GM18499 (cell line): ENCODE results near the gene MFF.

Source experiments
- ATAC-seq: cut with Tn5 transposase; IDR thresholded peaks from one replicate; pipeline ENCODE4 v1.9.1; 2021; ENCODE audit warnings: moderate number of reproducible peaks; ENCODE audit not compliant: insufficient read depth, unreplicated experiment

Gene MFF, protein sequence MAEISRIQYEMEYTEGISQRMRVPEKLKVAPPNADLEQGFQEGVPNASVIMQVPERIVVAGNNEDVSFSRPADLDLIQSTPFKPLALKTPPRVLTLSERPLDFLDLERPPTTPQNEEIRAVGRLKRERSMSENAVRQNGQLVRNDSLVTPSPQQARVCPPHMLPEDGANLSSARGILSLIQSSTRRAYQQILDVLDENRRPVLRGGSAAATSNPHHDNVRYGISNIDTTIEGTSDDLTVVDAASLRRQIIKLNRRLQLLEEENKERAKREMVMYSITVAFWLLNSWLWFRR

DNA sequence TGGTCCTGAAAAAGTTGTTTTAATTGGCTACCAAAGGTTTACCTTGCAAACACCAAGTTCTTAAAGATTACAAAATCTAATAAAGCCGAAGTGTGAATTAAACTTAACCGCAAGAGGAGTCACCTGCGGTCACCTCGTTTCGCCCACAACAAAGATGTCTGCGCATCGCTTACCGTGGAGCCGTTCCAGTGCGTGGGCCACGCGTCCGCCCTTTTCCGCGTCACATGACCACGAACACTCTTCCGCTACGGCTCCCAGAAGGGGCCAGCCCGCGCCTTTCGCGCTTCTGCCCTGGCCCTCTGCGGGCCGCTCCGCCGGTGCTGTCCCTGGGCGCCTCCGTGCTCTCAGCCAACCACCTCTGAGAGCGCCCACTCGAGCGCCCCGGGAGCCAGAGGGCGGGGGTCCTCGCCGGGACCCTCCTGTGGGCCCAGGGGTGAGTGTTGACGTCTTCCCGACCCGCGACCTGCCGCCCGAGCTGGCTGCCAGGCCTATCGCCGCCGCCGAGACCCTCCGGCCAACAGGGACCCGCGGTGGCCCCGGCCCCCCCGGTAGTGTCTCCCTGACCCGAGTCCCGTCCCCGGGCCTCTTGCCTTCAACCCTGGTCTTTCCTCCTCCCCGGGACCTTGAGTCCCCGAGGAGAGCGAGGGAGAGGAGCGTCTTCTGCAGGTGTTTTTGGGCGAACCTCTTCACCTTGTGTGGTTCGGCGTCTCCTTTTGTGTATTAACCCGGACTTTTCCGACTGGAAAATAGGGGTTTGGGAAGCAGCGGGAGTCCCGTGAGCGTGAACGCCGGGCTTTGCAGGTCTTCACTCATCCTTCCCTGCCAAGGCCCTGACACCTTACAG, at the start of gene MFF:
Gene MFF, plus strand, starts transcription at position 257 of the 844 bp plus-strand sequence. CDS start 5,415 bp downstream, outside the sequence.
- peak; percentile 93 for ATAC-seq

DNA sequence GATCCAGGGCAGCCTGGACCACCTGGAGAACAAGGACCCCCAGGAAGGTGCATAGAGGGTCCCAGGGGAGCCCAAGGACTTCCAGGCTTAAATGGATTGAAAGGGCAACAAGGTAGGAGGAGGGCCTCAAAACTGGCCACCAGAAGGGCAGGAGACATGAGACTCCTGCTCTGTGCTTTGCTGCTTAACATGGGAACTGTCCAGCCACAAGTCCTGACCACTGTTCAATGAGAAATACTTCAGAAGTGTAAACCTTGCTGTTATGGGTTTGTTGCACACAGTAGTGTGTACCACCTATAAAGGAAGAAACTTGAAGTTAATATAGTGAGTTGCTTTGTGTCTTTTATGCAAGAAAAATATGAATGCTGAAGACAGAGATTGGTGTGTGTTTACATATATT, 44.2 kb upstream of the MFF start:
- ATAC-seq, result no peak

DNA sequence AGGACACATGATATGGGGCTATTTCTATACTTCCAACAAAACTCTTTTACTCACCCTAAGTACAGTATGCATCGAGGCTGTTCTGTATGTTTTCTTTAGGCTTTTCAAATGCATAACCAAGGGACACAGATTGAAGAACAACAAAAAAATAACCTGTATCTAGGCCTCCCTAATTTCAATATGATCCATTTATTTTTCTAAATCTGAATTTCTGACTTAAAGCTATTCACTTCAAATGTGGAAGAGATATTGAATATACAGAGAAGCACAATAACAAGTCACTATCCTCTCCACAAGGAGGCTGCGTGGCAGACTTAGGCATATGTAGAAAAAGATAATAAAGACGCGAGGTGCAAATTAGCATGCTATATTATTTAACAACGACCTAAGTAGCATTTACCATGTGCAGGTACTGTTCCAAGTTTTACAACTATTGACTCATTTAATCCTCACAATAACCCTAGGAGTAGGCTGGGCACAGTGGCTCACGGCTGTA, 39.3 kb upstream of the MFF start:
- no peak for ATAC-seq

DNA sequence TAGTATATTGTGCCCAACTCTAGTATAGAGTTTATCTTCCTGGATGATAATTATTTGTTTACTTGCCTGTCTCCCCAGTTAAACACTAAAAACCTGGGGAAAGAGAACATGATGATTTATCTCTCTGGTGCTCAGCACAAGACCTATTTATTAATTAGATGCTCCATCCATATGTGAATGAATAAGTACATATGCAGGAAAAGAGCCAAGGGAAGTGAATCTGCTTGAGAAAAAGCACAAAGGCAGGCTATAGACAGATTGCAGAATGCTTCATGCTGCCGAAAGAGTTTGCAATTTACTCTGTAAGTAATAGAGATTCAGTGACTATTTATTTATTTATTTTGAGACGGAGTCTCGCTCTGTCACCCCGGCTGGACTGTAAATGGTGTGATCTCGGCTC, 37.3 kb upstream of the MFF start:
- no peak for ATAC-seq

DNA sequence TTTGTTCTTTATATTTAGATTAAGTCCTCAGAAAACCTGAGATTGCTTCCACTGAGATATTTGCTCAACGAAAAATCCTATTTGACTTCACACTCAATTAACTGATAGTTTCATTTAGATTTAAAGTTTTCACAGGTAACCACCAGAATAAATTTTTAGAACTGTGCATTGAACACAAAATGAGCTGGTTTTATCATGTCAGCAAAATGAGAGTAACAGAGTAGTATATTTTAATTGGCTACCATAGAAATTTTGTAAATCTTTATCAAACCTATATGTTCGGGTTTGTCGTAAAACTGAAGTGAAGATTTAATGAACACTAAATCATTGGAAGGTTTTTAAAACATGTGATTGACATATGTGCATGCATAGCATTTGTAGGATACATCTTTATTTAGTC, 32.7 kb upstream of the MFF start:
- ATAC-seq, result no peak

DNA sequence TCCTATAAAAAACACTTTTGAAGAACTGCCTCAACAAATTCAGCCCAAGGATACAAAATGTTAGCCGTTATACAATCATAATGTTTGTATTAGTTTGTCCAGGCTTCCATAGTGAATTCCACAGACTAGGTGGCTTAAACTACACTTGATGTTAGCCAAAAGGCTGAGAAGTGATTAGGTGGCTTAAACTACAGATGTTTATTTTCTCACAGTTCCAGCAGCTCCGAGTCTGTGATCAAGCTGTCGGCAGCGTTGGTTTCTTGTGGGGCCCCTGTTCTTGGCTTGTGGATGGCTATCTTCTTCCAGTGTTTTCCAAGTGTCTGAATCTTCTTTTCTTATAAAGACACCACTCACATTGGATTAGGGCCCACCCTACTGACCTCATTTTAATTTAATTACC, 31.5 kb upstream of the MFF start:
- no peak for ATAC-seq

DNA sequence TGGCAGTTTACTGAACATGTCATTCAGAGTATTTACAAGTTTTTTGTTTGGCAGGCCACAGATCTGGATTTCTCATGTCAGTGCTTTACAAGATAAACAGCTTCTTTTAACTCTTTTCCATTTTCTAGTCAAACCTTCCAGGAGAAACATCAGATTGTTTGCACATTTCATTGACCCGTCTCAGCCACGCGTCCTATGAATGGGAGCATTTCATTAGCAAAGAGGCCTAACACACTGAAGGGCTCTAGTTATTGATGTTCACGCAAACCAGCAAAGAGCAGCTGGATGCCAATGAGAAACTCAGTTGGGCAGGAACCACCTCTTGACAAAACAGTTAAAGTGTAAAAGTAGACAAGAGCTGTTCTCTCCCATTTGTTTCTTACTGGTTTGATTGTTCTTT, 29.2 kb upstream of the MFF start:
- ATAC-seq, result no peak

DNA sequence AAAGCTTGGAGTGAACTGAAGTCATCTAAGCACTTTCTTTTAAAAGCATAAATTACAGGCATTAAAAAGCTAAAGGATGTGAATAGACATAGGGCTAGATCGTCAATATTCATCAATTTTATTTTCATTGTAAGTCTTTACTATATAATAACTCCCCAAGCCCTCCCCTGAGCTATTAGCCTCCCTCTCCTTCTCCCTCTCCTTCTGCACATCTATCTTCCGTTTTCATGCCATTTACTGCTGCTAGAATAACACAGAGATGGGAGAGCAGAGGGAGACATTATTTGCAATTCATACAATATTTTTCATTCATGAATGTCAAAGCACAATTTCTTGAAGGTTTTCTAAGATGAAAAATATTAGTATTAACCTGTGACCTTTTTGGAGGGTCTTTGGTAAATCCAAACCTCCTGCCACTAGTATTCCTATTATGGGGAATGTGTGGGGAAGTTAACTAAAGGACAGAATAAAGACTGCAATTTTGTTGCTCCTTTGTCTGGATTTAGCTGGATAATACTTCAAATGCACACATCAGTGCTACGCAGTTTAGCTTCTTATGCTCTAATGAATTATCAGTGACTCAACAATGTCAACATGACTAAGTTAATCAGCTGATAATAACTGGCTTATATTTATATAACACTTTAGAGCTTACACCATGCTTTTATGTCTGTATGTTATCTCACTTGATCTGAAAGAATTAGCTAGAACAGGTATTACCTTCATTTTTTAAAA, 28.2 kb upstream of the MFF start:
- no peak for ATAC-seq

DNA sequence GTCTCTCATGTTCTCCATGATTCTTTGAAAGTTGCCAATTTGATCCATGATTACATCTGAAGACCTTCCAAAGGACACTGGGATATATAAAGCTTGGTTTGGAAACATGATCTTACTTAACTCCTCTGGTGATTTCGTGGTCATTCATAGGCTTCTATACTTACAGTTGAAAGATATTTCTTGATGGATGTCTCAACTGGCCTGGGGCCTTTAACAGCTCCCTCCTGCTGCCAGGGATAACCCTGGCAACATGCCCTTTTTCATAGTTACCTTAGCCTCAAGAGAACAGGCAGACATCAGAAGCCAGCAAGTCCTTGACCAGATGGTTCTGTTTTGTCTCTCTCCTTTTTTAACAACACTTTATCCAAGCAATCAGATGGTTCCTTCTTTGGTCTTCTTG, 23.5 kb upstream of the MFF start:
- ATAC-seq, result no peak

DNA sequence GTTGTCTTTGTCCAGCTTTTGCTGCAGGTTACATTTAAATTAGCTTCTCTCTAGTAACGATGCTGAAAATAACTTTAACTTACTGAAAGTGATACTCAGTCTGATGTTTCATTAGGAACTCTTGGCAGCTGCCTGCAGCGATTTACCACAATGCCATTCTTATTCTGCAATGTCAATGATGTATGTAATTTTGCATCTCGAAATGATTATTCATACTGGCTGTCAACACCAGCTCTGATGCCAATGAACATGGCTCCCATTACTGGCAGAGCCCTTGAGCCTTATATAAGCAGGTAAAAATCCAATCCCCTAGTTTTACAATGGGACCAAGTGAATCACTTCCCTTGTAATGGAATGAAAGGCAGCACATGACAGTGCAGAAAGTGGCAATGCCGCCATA, 16.3 kb upstream of the MFF start:
- ATAC-seq, result peak; percentile 86

DNA sequence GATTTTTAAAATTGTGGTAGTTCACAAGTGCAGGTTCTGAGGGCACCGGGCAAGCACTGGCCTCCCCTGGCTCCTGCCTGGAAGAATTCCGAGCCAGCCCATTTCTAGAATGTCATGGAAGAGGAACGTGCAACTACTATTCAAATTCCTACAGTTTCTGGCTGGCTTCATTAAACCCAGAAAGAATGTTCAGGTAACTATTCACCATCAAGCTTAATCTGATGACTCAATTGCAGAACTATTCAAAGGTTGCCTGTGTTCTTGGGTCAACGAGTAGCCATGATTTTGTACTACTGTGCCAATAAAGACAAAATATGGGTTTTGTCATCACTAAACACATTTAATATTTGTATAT, 14.3 kb upstream of the MFF start:
- ATAC-seq, result no peak

DNA sequence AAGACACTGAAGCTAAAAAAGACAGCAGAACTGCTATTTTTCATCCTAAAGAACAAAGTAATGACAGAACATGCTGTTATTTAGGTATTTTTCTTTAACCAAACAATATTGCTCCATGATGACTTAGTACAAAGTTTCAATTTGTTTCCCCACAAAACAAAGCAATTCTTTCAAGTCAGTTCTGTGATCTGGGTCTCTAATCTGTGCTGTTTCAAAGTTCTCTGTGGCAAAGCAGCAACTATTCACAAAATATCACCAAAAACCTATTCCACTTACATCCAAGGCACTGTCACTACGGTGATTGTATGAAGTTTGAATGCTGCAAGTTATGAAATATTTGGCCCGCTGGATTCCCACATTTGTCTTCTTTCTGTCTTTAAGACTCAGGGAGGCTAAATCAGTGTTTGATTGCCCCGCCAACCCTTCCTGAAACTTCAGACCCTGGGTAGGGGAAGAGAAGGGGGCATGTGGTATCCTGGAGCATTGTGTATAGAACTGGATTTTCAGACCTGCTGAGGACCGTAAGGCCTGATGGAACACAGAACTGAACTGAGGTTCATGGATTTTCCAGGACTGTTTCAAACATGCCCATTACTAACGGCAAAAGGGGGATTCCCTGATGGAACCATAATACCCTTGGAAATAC, 13.1 kb upstream of the MFF start:
- no peak for ATAC-seq

DNA sequence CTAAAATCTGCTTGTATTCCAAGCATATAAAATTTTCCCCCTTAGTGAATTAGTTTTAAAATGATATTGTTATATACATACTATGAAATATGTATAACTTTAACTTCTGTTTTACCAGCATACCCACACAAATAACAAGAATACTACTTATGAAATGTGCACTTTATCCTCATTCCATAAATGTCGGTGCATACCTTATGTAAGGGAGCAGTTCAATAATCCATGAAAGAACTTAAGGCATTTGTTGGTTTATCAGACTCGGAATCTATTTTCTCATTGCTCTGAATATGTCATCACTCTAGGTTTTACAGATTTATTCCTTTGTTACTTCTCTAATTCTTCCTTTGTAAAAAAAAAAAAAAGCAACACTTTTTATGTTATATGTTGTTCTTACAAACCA, 12.5 kb upstream of the MFF start:
- no peak for ATAC-seq

DNA sequence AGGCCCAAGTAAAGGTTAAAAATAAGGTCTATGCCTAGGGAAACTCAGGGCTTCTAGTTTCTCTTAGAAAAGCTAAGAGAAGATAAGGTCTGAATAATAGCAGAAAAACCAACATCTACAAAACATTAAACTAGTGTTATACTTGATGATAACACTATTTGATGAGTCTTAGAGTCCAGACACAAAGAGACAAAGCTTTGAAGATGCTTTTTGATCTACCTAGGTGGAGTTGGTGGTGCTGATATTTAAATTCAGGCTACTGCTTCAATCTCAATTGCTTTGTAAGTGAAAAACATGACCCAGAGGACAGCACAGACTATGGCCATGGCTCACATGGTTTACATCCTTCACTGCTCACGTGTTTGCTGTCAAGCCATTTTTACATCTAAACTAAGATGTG, 11.7 kb upstream of the MFF start:
- no peak for ATAC-seq

DNA sequence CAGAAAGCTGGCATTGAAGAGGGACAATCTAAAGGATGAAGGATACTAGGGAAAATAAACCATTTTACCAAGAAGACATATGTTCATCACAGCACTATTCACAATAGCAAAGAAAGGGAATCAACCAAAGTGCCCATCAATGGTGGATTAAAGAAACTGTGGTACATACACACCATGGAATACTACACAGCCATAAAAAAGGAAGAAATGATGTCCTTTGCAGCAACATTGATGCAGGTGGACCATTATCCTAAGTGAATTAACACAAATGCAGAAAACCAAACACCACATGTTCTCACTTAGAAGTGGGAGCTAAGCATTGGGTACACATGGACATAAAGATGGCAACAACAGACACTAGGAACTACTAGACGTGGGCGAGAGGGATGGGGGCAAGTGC, 7.2 kb upstream of the MFF start:
- no peak for ATAC-seq

DNA sequence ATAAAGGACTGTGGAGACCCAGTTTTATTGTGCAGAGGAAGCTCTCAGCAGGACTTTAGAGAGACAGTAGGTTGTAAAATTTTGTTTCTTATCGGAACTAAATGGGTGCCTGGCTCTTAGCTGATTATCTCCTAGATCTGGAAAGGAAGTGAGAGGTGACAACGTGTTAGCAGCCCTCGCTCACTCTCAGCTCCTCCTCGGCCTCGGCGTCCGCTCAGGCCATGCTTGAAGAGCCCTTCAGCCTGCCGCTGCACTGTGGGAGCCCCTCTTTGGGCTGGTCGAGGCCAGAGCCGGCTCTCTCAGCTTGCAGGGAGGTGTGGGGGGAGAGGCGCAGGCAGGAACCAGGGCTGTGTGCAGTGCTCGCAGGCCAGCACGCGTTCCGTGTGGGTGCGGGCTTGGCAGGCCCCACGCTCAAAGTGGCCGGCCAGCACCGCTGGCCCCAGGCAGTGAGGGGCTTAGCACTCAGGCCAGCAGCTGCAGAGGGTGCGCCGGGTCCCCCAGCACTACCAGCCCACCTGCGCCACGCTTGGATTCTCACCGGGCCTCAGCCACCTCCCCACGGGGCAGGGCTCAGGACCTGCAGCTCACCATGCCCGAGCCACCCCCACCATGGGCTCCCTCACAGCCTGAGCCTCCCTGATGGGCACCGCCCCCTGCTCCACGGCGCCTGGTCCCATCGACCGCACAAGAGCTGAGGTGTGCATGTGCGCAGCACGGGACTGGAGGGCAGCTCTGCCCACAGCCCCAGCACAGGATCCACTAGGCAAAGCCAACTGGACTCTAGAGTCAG, 4.6 kb upstream of the MFF start:
- no peak for ATAC-seq

DNA sequence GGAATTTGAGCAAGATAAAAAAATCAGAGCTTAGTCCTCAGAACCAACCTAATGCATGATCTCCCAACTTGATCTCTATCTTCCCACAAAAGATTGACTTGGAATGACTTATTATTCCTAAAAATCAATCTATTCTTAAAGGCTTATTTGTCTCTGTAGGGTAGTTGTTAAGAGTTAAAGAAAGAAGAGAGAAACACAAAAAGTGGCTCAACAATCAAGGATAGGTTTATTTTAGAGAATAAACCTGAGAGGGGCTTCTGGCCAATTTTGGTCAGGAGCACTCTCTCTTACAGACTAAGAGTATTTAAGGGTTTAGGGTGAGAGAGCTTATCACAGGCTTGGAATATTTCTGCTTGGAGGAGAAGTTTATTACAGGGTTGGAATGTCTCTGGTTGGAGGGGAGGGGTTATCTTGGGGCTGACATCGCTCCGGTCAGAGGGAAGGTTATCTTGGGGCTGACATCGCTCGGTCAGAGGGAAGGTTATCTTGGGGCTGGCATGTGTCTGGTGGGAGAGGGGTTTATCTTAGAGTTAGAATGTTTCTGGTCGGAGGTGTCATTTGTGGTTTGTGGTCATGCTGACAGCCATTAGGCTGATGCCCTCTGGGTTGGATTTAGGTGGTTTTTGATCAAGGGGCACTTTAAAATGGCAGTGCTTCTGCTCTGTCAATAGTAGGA, 2.4 kb upstream of the MFF start:
- ATAC-seq, result no peak

DNA sequence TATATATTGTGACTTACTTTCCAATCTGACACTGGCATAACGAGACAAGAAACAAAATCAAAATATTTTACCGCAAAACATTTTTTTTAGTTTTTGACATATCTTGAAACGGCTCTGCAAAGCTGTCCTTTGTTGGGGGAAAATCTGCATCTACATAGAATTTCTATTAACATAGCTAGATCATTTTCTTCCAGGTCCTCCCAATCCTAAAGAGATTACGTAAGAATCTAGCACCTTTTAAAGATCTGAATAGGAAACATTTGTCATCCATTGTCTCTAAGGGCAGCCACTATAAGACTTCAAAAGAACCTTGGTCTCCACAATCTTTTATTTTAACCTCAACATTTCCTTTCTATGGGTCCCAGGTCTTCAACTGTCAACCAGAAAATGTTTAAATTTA, 1.2 kb upstream of the MFF start:
- ATAC-seq, result no peak

DNA sequence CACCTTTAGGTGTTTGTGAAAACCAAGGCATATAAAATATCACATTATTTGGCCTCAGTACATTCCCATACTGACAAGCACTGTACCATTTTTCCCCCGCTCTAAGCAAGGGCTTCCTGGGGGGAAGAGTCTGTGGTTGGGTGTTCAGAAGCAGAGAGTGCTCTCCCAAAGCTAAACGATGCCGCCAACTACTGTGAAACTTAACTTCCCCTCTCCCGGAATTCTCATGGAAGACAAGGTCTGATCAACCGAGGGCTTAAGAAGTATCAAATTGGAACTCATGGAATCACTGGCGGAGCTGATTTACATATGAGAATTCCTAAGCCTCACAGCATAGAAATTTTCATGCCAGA, 433 bp upstream of the MFF start:
- no peak for ATAC-seq

DNA sequence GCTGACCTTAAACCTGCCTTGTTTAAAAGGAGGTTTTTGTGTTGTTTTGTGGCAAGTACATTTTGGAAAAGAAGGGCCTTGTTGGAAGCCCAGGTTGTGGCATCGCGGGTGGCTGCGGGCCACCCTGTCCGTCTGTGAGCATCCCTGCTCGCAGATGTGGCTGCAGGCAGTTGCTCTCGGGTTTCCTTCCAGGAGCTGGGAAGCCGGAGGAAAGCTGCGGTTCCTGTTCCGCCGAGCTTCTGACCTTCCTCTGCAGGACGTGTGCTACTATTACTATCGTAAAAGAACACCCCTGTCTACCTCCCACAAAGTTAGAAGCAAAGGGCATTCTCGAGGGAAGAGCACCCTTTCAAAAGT, 766 bp downstream of the MFF start:
- no peak for ATAC-seq
